Adrenal gland (tissue), 12 donors: Measurements from ENCODE around the gene CYP21A2. TPM values are rescaled to one million over a fixed set of nuclear protein-coding genes. Genes with fewer than 3 reads are reported as not detected.

Experiments
- DNase-seq, 7 donors: peaks; one replicate each; pipeline ENCODE4 v3.0.0-alpha.2; 2019 to 2020
- H3K27ac ChIP-seq, 5 donors: fragments of 200-600 bp; sonication (generic) in 4 of 5; 1 replicate in 3 of 5; 2 replicates in 2 of 5; pipeline versions ENCODE4 v1.5.1 to v1.8.0; 2016 to 2020; ENCODE audit warnings: mild to moderate bottlenecking in 1 of 5
- H3K27me3 ChIP-seq: fragments of 200-600 bp; 2 replicates; pipeline ENCODE4 v1.8.0; 2021
- H3K36me3 ChIP-seq, 2 donors: fragments of 200-600 bp; replicated peaks in 1 of 2; 1 replicate in 1 of 2; 2 replicates in 1 of 2; pipeline versions ENCODE4 v1.5.1 to v1.8.0; 2018 to 2022
- H3K4me1 ChIP-seq, 2 donors: fragments of 200-600 bp; replicated peaks in 1 of 2; 1 replicate in 1 of 2; 2 replicates in 1 of 2; pipeline versions ENCODE4 v1.5.1 to v1.8.0; 2018 to 2021
- H3K4me3 ChIP-seq, 4 donors: fragments of 200-600 bp; sonication (generic) in 3 of 4; one replicate each; pipeline ENCODE4 v1.5.1; 2016 to 2018
- H3K9me3 ChIP-seq, 3 donors: fragments of 200-600 bp; sonication (generic) in 1 of 3; replicated peaks in 1 of 3; 1 replicate in 2 of 3; 2 replicates in 1 of 3; pipeline versions ENCODE4 v1.5.1 to v1.8.0; 2016 to 2021
- POLR2A ChIP-seq, 2 donors: fragments of 450-650 bp; IDR thresholded peaks; one replicate each; pipeline ENCODE4 v1.6.1; 2017; ENCODE audit warnings: antibody characterized with exemption in 2 of 2, mild to moderate bottlenecking in 2 of 2, moderate library complexity in 1 of 2
- WGBS, 4 donors: extraction: QIAGEN DNeasy Blood & Tissue Kit in 2 of 4; methylation state at CpG; one replicate each; pipeline versions ENCODE4 v1.1.5 to v1.1.7; 2013 to 2017; 5-methylcytosine and 5-hydroxymethylcytosine counted together
- intact Hi-C, 2 donors: fragments of 100-400 bp; cut with DNase I; formaldehyde crosslinking; loops; one replicate each; pipeline versions ENCODE4 v1.14.1 to v1.15.0; 2022 to 2023
- polyA plus RNA-seq, 3 donors: library from polyadenylated mRNA; stranded (reverse); fragments of 200-250 nt in 2 of 3; fragments of 350-450 nt in 1 of 3; fragmentation: Illumina TruSeq in 1 of 3; extraction: RNeasy Lipid Tissue Mini Kit (QIAGEN cat#74804) in 1 of 3; gene quantifications; one replicate each; pipeline ENCODE4 v1.2.3, GENCODE V29; 2013 to 2014
- total RNA-seq, 9 donors: library from RNA; depleted of rRNA in 4 of 9; stranded (reverse); fragments of >200 nt in 4 of 9; fragments of 120-200 nt in 1 of 9; fragmentation: NEBNext Ultra II Directional in 1 of 9; extraction: Animal tissue kit (Norgen Biotek cat#: 25700) in 1 of 9; gene quantifications; one replicate each; pipeline versions ENCODE4 v1.1.0 to v1.2.4, GENCODE V29; 2013 to 2023
- TF ChIP-seq, protein P1 (sequence below), 6 experiments: fragments of 450-650 bp in 4 of 6; fragments of 200-600 bp in 2 of 6; sonication (generic) in 1 of 6; IDR thresholded peaks; 1 replicate in 5 of 6; 2 replicates in 1 of 6; pipeline versions ENCODE4 v1.5.1 to v1.8.0; 2016 to 2021; ENCODE audit warnings: antibody characterized with exemption in 6 of 6, mild to moderate bottlenecking in 2 of 6, moderate library complexity in 1 of 6
- donor health status: healthy with polysubstance abuse.
- donor health status: Bipolar disorder and iron deficiency.
- donor health status: DM: yes; HTN: yes; CAD: no.
- donor health status: DM: no; HTN: no; CAD: no.
- donor health status: DM: no; HTN: no; CAD: no.
- donor health status: DM: yes; HTN: yes; CAD: no.

The CYP21A2 gene
- total and polyA plus RNA-seq, 12 donors = 528 to 6,352 (median 2,473) TPM

DNA sequence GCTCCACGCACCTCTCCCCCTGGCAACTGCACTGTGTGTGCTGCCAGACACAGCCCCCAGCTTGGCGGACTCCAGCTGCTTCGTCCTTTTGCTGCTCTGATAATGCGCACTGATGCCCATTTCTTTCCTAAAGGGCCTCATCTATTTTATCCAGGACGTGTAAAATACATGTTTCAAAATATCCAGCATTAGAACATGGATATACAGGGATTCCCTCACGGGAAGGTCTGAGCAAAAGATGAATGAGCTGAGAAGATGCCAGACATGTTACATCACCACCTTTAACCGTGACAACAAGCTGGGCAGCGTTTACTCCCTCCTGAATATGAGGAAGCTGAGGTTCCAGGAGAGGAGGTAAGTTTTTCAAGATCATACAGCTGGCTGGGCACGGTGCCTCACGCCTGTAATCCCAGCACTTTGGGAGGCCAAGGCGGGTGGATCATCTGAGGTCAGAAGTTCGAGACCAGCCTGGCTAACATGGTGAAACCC is 38.1 kb downstream of the CYP21A2 start:
- 50 to 59% (median 56%) methylated on average over 8 to 12 of the region's 12 CpGs for WGBS, 4 donors
- intact Hi-C loops = no loop called here
- TF ChIP-seq, protein P1, sequence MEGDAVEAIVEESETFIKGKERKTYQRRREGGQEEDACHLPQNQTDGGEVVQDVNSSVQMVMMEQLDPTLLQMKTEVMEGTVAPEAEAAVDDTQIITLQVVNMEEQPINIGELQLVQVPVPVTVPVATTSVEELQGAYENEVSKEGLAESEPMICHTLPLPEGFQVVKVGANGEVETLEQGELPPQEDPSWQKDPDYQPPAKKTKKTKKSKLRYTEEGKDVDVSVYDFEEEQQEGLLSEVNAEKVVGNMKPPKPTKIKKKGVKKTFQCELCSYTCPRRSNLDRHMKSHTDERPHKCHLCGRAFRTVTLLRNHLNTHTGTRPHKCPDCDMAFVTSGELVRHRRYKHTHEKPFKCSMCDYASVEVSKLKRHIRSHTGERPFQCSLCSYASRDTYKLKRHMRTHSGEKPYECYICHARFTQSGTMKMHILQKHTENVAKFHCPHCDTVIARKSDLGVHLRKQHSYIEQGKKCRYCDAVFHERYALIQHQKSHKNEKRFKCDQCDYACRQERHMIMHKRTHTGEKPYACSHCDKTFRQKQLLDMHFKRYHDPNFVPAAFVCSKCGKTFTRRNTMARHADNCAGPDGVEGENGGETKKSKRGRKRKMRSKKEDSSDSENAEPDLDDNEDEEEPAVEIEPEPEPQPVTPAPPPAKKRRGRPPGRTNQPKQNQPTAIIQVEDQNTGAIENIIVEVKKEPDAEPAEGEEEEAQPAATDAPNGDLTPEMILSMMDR (IDR thresholded peaks at IDR 0.05) = no peak
- TF ChIP-seq POLR2A (IDR thresholded peaks at IDR 0.05) = no peak
- no peaks in the 10 kb centered on the region for H3K9me3 ChIP-seq
- peak in 2 of 7 donors; percentile 54 to 65 for DNase-seq
- H3K27me3 ChIP-seq = no peaks in the 10 kb centered on the region
- H3K4me3 ChIP-seq = no peak overlapping the region
- peaks cover 10 to 35% of the 10 kb centered on the region in 2 donors for H3K4me1 ChIP-seq
- H3K36me3 ChIP-seq = no peaks in the 10 kb centered on the region
- peak overlapping the region in 2 of 5 donors; percentile 24 to 54 for H3K27ac ChIP-seq

DNA sequence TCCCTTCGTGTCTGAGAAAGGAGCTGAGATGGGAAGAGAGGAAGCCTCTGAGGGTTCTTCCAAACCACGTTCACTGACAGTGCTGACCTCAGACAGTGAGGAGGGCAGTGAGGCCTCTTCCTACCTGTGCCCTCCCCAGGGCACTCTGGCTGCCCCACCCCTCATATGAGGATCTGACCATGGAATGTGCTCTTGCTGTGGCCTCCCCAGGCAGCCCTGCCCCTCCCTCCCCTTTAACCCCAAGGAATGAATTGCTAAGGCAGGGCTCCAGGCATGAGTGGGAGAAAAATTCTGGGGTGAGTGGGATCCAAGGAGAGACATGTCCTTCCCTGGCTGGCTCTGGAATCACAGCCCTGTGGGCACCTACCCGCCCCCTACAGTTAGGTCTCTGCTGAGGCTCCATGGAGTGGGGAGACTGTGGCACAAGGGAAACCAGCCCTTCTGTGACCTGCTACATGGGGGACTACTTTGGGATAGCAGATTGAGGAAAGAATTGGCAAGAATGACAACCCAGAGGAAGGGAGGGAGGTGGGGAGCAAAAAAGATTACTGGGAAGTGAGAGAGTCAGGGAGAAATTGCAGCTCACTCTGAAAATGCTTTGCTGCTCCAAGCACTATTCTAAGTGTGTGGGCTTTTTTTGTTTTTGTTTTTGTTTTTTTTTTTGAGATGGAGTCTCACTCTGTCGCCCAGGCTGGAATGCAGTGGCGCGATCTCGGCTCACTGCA is 41.5 kb downstream of the CYP21A2 start:
- H3K27me3 ChIP-seq = no peaks in the 10 kb centered on the region
- intact Hi-C loops = no loop called here
- no peaks in the 10 kb centered on the region for H3K9me3 ChIP-seq
- TF ChIP-seq POLR2A (IDR thresholded peaks at IDR 0.05) = no peak
- TF ChIP-seq, protein P1 (IDR thresholded peaks at IDR 0.05) = no peak
- H3K27ac ChIP-seq = peak overlapping the region in 2 of 5 donors; percentile 56 to 87
- 71 to 82% (median 75%) methylated on average over 5 to 7 of the region's 7 CpGs for WGBS, 4 donors
- no peak for DNase-seq
- peaks cover 14 to 50% of the 10 kb centered on the region in 2 donors for H3K4me1 ChIP-seq
- no peaks in the 10 kb centered on the region for H3K36me3 ChIP-seq
- H3K4me3 ChIP-seq = no peak overlapping the region

DNA sequence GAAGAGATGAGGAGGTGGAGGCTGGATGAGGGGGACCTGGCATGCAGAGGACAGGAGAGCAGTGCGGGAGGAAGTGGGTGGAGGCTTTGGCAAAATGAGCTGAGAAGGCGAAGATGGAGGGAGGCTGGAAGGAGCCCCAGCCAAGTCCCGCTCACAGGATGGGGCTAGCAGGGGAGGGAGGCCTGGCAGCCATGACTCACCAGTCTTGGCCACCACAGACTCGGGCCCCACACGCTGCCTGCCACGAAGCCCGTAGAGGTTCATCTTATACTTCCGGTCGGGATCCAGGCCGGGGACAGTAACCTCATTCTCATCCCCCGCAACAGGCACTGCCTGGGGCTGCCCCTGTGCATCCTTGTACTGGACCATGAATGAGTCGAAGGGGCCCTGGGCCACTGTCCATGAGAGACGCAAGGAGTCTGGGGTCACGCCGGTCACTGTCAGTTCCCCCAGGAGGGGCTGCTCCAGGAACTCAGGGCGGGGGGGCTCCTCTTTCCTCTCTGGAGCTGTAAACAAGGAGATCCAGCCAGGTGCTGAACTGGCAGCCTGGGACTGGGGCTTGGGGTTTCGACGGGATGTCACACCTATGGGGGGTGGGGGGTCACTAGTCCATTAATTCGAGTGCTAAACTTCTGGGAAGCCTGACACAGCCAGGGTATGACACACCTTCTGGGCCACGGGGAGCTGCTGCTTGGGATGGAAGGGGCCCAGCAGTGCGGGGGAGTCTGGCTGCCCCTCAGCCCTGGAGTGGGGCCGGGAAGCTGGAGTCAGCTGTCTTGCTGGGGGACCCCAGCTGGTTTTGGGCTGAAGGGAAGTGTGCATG is 43.2 kb downstream of the CYP21A2 start:
- peak; percentile 59 to 89 (median 84) for DNase-seq
- no peak overlapping the region for H3K4me3 ChIP-seq
- intact Hi-C loops = no loop called here
- H3K4me1 ChIP-seq = peaks cover 14 to 47% of the 10 kb centered on the region in 2 donors
- 44 to 52% (median 44%) methylated on average over 11 to 22 of the region's 22 CpGs for WGBS, 4 donors
- H3K9me3 ChIP-seq = no peaks in the 10 kb centered on the region
- no peaks in the 10 kb centered on the region for H3K27me3 ChIP-seq
- peak overlapping the region in 3 of 5 donors; percentile 40 to 87 (median 62) for H3K27ac ChIP-seq
- TF ChIP-seq, protein P1 (IDR thresholded peaks at IDR 0.05) = no peak
- TF ChIP-seq POLR2A (IDR thresholded peaks at IDR 0.05) = no peak
- no peaks in the 10 kb centered on the region for H3K36me3 ChIP-seq

DNA sequence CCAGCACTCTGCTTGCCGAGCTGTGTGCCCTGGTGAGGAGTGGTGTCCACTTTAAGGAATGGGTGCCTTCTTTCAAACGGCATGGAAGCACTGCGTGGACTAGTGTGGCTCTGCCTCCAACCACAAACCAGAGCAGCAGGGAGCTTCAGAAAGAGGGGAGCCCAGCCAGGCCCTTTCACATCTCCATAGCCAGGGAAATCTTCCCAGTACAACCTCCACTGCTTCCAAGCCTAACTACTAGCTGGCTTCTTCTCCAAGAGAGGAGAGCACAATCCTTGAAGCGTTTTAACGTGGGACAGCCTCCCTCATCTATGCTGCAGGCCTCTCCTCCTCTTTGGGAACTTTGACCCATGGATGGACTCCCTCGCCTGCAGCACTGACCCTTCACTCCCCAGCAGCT is 44.3 kb downstream of the CYP21A2 start:
- no peaks in the 10 kb centered on the region for H3K36me3 ChIP-seq
- no peaks in the 10 kb centered on the region for H3K27me3 ChIP-seq
- H3K9me3 ChIP-seq = no peaks in the 10 kb centered on the region
- TF ChIP-seq, protein P1 (IDR thresholded peaks at IDR 0.05) = no peak
- TF ChIP-seq POLR2A (IDR thresholded peaks at IDR 0.05) = no peak
- intact Hi-C loops = no loop called here
- H3K4me3 ChIP-seq = no peak overlapping the region
- no peak for DNase-seq
- 50 to 68% (median 65%) methylated on average over 6 of the region's 6 CpGs for WGBS, 4 donors
- H3K4me1 ChIP-seq = peaks cover 24 to 48% of the 10 kb centered on the region in 2 donors
- peak overlapping the region in 2 of 5 donors; percentile 62 to 87 for H3K27ac ChIP-seq
